SK-N-SH (cell line): ENCODE data around the gene GFPT2. TPM values are rescaled to one million over a fixed set of nuclear protein-coding genes. Genes with fewer than 3 reads are reported as not detected.

Experiments
- CTCF ChIA-PET: fragments of 300-600, 350-600 bp; formaldehyde crosslinking; extraction: SDS; loops from one replicate; lab custom pipeline; 2021; lab: Yijun Ruan, JAX
- POLR2A ChIA-PET: fragments of 350-600 bp; sonication (Branson Sonifier 250); formaldehyde crosslinking; extraction: SDS; loops from one replicate; lab custom pipeline; 2020; ENCODE audit warnings: antibody characterized with exemption, inconsistent platforms; lab: Yijun Ruan, JAX
- DNase-seq: peaks from one replicate; pipeline ENCODE4 v3.0.0; 2012
- H2AFZ ChIP-seq: fragments of 200-600 bp; sonication (generic); 2 replicates; pipeline ENCODE4 v1.8.1; 2016; ENCODE audit warnings: antibody characterized with exemption, mild to moderate bottlenecking, low read depth
- H3F3A ChIP-seq: fragments of 200-600 bp; sonication (generic); replicated peaks from 2 replicates; pipeline ENCODE3; 2016; ENCODE audit warnings: antibody characterized with exemption, mild to moderate bottlenecking; ENCODE audit not compliant: insufficient read depth
- H3K27ac ChIP-seq, 2 experiments: fragments of 200-500 bp in 1 of 2; fragments of 200-600 bp in 1 of 2; sonication (Bioruptor generic) in 1 of 2; sonication (generic), shearing (Covaris generic) in 1 of 2; 2 replicates each; pipeline versions ENCODE4 v1.5.1 to v1.6.1; 2014 to 2016; ENCODE audit warnings: low read depth in 2 of 2, inconsistent platforms in 1 of 2, low read length in 1 of 2, mild to moderate bottlenecking in 1 of 2, mixed read lengths in 1 of 2
- H3K27me3 ChIP-seq: fragments of 200-600 bp; sonication (generic), shearing (Covaris generic); 2 replicates; pipeline ENCODE4 v1.6.1; 2016; ENCODE audit warnings: mixed run types; ENCODE audit not compliant: insufficient read depth
- H3K36me3 ChIP-seq, 2 experiments: fragments of 200-500 bp in 1 of 2; fragments of 200-600 bp in 1 of 2; sonication (Bioruptor generic) in 1 of 2; sonication (generic) in 1 of 2; replicated peaks in 1 of 2; 2 replicates each; pipeline versions ENCODE3 to v1.5.1; 2014 to 2016; ENCODE audit warnings: low read length in 1 of 2, mild to moderate bottlenecking in 1 of 2; ENCODE audit not compliant: insufficient read depth in 2 of 2, control insufficient read depth in 1 of 2
- H3K4me1 ChIP-seq, 2 experiments: fragments of 200-500 bp in 1 of 2; fragments of 200-600 bp in 1 of 2; sonication (Bioruptor generic) in 1 of 2; sonication (generic), shearing (Covaris generic) in 1 of 2; 2 replicates each; pipeline versions ENCODE4 v1.5.1 to v1.6.1; 2014 to 2016; ENCODE audit warnings: low read depth in 1 of 2, low read length in 1 of 2, mixed run types in 1 of 2; ENCODE audit not compliant: insufficient read depth in 2 of 2, control insufficient read depth in 1 of 2
- H3K4me2 ChIP-seq: fragments of 200-600 bp; sonication (generic), shearing (Covaris generic); 2 replicates; pipeline ENCODE4 v1.6.1; 2017; ENCODE audit warnings: mixed run types
- H3K4me3 ChIP-seq, 2 experiments: fragments of 200-500 bp in 1 of 2; fragments of 200-600 bp in 1 of 2; sonication (Bioruptor generic) in 1 of 2; sonication (generic), shearing (Covaris generic) in 1 of 2; 2 replicates each; pipeline versions ENCODE4 v1.5.1 to v1.8.1; 2014 to 2016; ENCODE audit warnings: low read depth in 2 of 2, inconsistent platforms in 1 of 2, low read length in 1 of 2, mild to moderate bottlenecking in 1 of 2, mixed read lengths in 1 of 2, moderate library complexity in 1 of 2
- H3K79me2 ChIP-seq: fragments of 200-600 bp; sonication (generic); 2 replicates; pipeline ENCODE4 v1.8.1; 2017; ENCODE audit warnings: mild to moderate bottlenecking; ENCODE audit not compliant: insufficient read depth
- H3K9ac ChIP-seq: fragments of 200-600 bp; sonication (generic); 2 replicates; pipeline ENCODE4 v1.6.1; 2017; ENCODE audit warnings: mixed run types
- H3K9me2 ChIP-seq: fragments of 200-600 bp; sonication (generic); 2 replicates; pipeline ENCODE4 v1.6.1; 2017; ENCODE audit warnings: mixed run types
- H3K9me3 ChIP-seq: fragments of 200-600 bp; sonication (generic); 2 replicates; pipeline ENCODE4 v1.6.1; 2017; ENCODE audit warnings: mixed run types, mild to moderate bottlenecking, moderate library complexity
- H4K20me1 ChIP-seq: fragments of 200-600 bp; sonication (generic); 2 replicates; pipeline ENCODE4 v1.6.1; 2017; ENCODE audit warnings: mild to moderate bottlenecking, mixed run types; ENCODE audit not compliant: insufficient read depth
- CHD2 ChIP-seq: fragments of 150-350 bp; IDR thresholded peaks from 2 replicates; pipeline ENCODE4 v1.6.1; 2018; ENCODE audit warnings: low read length; ENCODE audit not compliant: partially characterized antibody
- EP300 ChIP-seq, 2 experiments: IDR thresholded peaks; 2 replicates each; pipeline versions ENCODE4 v1.4.0 to v1.6.1; 2012; ENCODE audit warnings: borderline replicate concordance in 1 of 2, low read depth in 1 of 2, low read length in 1 of 2
- FOXJ3 ChIP-seq: sonication (generic); formaldehyde crosslinking; IDR thresholded peaks from 2 replicates; pipeline ENCODE4 v1.5.1; 2020; ENCODE audit warnings: mild to moderate bottlenecking, missing genetic modification reagents
- JUND ChIP-seq: IDR thresholded peaks from 2 replicates; pipeline ENCODE4 v1.4.0; 2012
- MEF2A ChIP-seq: IDR thresholded peaks from 2 replicates; pipeline ENCODE4 v1.4.0; 2012; ENCODE audit warnings: low read depth, borderline replicate concordance
- RFX5 ChIP-seq: IDR thresholded peaks from 2 replicates; pipeline ENCODE4 v1.6.1; 2012; ENCODE audit warnings: mild to moderate bottlenecking, improper control_type of control experiment, low read length
- TAF1 ChIP-seq: IDR thresholded peaks from 2 replicates; pipeline ENCODE4 v1.6.1; 2012; ENCODE audit warnings: low read depth, mild to moderate bottlenecking, low read length, moderate library complexity, borderline replicate concordance
- USF1 ChIP-seq: IDR thresholded peaks from 2 replicates; pipeline ENCODE4 v1.4.0; 2012; ENCODE audit warnings: low read depth, borderline replicate concordance
- WGBS: methylation state at CpG from one replicate; pipeline ENCODE4 v1.1.6; 2017; ENCODE audit warnings: low lambda C conversion rate; 5-methylcytosine and 5-hydroxymethylcytosine counted together
- polyA plus RNA-seq, 3 experiments: library from polyadenylated mRNA; depleted of rRNA; stranded (reverse); fragments of >200 nt; gene quantifications; 2 replicates each; pipeline ENCODE4 v1.2.3, GENCODE V29; 2012
- TF ChIP-seq, protein P1 (sequence below): IDR thresholded peaks from 2 replicates; pipeline ENCODE4; 2012
- TF ChIP-seq, protein P2 (sequence below): IDR thresholded peaks from 2 replicates; pipeline ENCODE4 v1.4.0; 2012; ENCODE audit warnings: low read depth

GFPT2 gene
- polyA plus RNA-seq, 1 of the 3 experiments (the other 2 are of a cell fraction) = 8.1 TPM

DNA sequence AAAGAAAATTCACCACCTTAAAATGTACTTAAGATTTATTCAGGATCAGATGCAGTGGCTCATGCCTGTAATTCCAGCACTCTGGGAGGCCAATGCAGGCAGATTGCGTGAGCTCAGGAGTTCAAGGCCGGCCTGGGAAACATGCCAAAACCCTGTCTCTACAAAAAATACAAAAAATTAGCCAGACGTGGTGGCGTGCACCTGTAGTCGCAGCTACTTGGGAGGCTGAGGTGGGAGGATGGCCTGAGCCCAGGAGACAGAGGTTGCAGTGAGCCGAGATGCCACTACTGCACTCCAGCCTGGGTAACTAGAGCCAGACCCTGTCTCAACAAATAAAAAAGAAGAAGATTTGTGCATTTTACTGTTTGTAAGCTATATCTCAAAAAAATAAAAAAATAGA lies 34.7 kb upstream of the GFPT2 start:
- Histone ChIP-seq H3K9me2 (no peaks in the 10 kb centered on the region), H3K27me3 (no peaks in the 10 kb centered on the region), H3K27ac (no peak overlapping the region), H3F3A (no peaks in the 10 kb centered on the region), H3K4me2 (no peak overlapping the region), H3K9me3 (no peaks in the 10 kb centered on the region), H3K4me3 (no peak overlapping the region), H3K79me2 (no peaks in the 10 kb centered on the region), H2AFZ (no peak overlapping the region), H3K36me3 (no peaks in the 10 kb centered on the region), H3K9ac (no peak overlapping the region), H3K4me1 (no peaks in the 10 kb centered on the region), H4K20me1 (no peaks in the 10 kb centered on the region)
- WGBS = 59% methylated on average over 6 of the region's 6 CpGs
- ChIA-PET POLR2A (no interaction called here), CTCF (interaction anchor here (1.4 to 1.9 kb wide), 2 partner anchors 20 to 59 kb away, joined by 3 to 6 read pairs; no protein-coding TSS in a partner anchor)
- no peak for DNase-seq
- TF ChIP-seq, protein P1, sequence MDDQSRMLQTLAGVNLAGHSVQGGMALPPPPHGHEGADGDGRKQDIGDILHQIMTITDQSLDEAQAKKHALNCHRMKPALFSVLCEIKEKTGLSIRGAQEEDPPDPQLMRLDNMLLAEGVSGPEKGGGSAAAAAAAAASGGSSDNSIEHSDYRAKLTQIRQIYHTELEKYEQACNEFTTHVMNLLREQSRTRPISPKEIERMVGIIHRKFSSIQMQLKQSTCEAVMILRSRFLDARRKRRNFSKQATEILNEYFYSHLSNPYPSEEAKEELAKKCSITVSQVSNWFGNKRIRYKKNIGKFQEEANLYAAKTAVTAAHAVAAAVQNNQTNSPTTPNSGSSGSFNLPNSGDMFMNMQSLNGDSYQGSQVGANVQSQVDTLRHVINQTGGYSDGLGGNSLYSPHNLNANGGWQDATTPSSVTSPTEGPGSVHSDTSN = no peak
- TF ChIP-seq USF1 (no peak), RFX5 (no peak), FOXJ3 (CRISPR knock-in tag) (no peak), MEF2A (no peak), CHD2 (no peak)

DNA sequence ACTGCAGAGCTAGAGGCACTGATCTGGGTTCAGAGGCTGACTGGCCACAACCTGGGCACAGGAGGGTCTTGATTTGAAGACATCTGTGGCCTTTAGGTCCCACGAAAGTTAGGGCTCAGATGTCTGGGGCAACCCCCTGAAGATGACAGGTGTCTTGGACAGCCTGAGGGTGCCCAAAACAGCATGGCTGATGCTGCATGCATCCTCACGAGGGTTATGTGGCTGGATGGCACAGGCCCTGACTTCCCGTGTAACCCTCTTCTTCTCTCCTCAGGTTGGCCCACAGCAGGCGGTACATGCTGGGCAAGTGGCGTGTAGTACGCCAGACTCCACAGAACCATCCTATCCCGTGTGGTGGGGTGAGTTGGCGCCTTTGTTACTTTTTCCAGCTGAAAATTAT lies 29.8 kb upstream of the GFPT2 start:
- CTCF ChIA-PET = interaction anchor here (1.2 to 1.3 kb wide), 2 partner anchors 20 to 54 kb away, joined by 3 to 4 read pairs; no protein-coding TSS in a partner anchor
- H3K79me2 ChIP-seq = no peaks in the 10 kb centered on the region
- no peak overlapping the region for H3K27ac ChIP-seq
- POLR2A ChIA-PET = no interaction called here
- H3F3A ChIP-seq = no peaks in the 10 kb centered on the region
- H3K9me3 ChIP-seq = no peaks in the 10 kb centered on the region
- no peak overlapping the region for H3K9ac ChIP-seq
- TF ChIP-seq CHD2 (no peak), JUND (no peak), EP300 (IDR thresholded peaks at IDR 0.05; ENCODE audit: borderline replicate concordance in 1 of 2, low read depth in 1 of 2, low read length in 1 of 2) (no peak), TAF1 (no peak)
- TF ChIP-seq, protein P2, sequence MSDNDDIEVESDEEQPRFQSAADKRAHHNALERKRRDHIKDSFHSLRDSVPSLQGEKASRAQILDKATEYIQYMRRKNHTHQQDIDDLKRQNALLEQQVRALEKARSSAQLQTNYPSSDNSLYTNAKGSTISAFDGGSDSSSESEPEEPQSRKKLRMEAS = no peak
- H4K20me1 ChIP-seq = no peaks in the 10 kb centered on the region
- no peak overlapping the region for H2AFZ ChIP-seq
- H3K9me2 ChIP-seq = no peaks in the 10 kb centered on the region
- H3K36me3 ChIP-seq = no peaks in the 10 kb centered on the region
- no peak for DNase-seq
- WGBS = 49% methylated on average over 8 of the region's 8 CpGs
- no peaks in the 10 kb centered on the region for H3K27me3 ChIP-seq
- H3K4me1 ChIP-seq = peaks cover 0 to 12% of the 10 kb centered on the region in 2 experiments; a peak in 1 of 4 replicates
- H3K4me2 ChIP-seq = no peak overlapping the region
- H3K4me3 ChIP-seq = no peak overlapping the region
